Activated gamma-delta T cell treated with anti-CD3 and anti-CD28 coated beads, Interleukin-2, amount 50 U/mL, for 16 hours (primary cell): ENCODE results near the gene CLTC.

Source experiments
- DNase-seq: peaks from one replicate; pipeline ENCODE4 v3.0.0-alpha.2; 2020; ENCODE audit warnings: low read depth

Gene CLTC

GRCh38 chr17:59684967-59685366, 65.3 kb downstream of the CLTC start:
- DNase-seq: no peak

DNA sequence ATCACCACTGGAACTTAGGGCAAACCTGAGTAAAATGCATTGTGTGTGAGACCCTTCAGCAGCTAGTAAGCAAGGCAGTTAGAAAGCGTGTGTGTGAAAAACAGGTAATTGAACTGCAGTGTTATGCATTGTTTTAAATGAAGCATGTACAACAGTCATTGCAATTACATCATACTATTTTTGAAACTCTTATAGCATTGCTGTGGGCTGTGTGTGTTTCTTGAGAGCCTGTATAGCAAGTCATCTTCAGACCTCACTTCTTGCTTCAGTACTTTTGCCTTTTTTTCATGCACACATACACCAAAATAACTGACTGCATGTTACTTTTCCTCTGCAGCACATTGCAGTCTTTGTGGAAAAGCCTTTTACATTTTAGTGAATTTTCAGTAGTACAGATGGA, 68.3 kb downstream of the CLTC start:
- DNase-seq: no peak

DNA sequence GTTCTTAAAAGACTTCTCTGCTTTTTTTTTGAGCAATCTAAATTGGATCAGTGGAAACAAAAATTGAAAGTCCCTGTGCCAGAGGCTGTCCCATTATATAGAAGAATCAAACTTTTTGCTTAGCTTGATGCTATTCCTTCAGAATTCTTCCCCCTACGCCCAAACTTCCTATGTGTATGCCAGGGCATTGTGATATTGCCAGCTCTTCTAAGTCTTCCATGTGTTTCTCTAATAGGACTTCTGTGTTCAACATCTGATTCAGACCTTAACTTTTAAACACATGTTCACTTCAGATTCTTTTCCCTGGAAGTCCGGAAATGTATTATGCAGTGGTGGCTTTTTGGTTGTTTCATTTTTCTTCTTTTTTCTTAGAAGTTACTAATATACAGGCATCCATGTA, 68.8 kb downstream of the CLTC start:
- DNase-seq: no peak

GRCh38 chr17:59693582-59693981, 73.9 kb downstream of the CLTC start:
- no peak for DNase-seq

DNA sequence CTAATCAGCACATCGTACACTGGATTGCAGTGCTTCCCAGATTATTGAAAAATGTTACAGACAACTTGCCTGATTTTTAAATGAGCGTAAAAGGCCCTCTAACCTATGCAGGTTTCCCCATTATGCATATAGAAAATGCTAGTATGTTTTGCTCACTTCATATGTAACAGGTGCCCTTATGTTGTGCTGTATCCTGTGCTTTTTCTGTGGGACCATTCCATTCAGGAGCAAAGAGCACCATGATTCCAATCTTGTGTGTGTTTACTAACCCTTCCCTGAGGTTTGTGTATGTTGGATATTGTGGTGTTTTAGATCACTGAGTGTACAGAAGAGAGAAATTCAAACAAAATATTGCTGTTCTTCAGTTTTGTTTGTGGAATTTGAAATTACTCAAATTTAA, 74.6 kb downstream of the CLTC start:
- no peak for DNase-seq

- DNase-seq: no peak
These were observed 76.4 kb downstream of the CLTC start for GRCh38 chr17:59695945-59696681.

GRCh38 chr17:59696682-59697277, 77.1 kb downstream of the CLTC start:
- DNase-seq: no peak

DNA sequence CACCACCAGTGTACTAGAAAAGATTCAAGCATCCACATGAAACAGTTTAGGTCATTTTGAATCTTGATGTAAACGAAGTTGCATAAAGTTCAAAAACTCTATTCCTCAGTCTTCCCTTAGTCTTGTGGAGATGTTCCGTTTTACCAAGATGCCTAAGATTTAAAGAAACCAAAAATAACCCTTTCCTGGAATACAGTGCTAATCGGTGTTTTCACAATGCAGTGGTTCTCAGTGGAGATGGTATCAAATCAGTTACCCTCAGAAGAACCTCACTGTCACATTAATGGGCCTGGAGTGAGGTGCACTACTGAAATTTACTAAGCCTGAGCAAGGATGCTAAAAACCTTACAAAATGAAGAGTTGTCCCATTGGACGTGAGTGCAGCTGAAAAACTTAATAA, 78.4 kb downstream of the CLTC start:
- no peak for DNase-seq

GRCh38 chr17:59699218-59699617, 79.5 kb downstream of the CLTC start:
- DNase-seq: no peak

DNA sequence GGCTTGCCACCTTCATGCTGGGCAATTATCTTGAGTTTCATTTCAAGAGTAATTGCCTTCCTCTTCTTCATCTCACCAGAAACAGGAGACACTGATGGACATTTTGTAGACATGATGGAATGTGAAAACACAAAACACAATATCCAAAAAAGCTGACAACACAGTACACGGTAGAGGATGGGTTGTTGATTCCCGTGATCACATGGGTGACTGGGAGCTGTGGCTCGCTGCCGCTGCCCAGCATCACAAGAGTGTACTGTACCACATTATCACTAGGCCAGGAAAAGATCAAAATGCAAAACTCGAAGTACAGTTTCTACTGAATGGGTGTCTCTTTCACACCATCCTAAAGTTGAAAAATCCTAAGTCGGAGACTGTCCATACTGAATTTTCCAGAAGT, 80.1 kb downstream of the CLTC start:
- DNase-seq: no peak

DNA sequence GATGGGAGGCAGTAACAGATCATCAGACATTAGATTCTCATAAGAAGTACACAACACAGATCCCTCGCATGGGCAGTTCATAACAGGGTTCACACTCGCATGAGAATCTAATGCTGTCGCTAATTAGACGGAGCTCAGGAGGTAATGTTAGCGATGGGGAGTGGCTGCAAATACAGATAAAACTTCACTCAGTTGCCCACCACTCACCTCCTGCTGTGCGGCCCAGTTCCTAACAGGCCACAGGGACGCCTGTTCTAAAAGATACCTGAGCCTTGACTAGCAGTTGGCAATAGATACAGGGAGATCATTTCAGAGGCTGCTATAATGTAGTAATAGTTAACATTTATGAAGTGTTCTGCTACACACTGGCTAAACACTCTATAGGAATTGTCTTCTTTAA, 82.6 kb downstream of the CLTC start:
- DNase-seq: no peak

DNA sequence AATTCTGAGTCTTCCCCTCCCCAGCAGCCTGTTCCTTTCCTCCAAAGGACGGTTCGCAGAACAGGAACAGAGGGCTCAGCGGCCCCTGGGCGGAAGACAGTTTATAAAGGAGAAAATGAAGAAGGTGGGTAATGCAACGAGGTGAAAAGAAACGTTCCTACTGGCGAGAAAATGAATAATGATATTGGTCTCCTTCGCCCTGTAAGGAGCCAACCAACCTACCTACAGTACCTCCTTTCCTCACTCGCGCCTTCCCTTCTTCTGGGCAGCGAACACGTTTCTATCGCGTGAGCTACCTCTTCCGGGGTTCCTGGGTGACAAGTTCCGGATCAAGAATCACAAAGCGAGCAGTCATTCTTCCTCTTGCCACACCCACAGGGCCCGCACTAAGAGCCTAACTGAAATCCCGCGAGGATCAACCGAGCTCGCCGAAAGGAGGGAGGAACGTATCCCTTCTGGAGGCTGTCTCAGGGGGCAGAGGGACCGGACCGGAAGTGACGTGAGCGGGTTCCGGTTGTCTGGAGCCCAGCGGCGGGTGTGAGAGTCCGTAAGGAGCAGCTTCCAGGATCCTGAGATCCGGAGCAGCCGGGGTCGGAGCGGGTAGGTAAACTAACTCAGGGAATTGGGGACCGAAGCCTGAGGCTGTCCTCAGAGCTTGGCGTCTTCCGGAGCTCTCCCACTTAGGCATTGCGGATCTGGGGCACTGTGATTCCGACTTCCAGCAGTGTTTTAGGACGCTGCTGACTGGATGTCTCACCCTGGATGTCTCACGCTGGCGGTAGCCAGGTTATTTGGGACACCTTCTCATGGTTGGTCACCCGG, 87.7 kb downstream of the CLTC start, which contains the start of the genes PTRH2 and VMP1:
Gene PTRH2, minus strand, starts transcription at position 282 of the 822 bp plus-strand sequence. CDS start 9,452 bp downstream, outside the sequence.
Gene VMP1, plus strand, starts transcription at position 506 of the 822 bp plus-strand sequence. CDS start 23,793 bp downstream, outside the sequence.
- DNase-seq: peak; percentile 82

- no peak for DNase-seq
These were observed 88.3 kb downstream of the CLTC start for GRCh38 chr17:59707971-59708430.

DNA sequence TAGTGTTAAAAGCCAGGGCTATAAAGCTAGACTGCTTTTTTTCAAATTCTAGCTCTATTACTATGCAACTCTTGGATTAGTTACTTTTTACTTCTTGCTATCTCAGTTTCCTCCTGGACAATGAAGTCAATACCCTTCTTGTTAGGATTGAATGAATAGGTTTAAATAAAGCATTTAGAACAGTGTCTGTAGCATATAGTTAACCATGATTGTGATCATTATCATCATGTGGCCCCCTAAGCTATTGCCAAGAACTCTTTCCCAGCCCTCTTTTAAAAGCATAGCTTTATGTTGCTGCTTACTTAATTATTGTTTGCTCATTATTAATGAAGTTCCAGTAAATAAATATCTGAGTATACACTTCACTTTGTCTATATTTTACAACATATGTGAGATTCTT, 92.2 kb downstream of the CLTC start:
- no peak for DNase-seq

GRCh38 chr17:59712862-59713261, 93.2 kb downstream of the CLTC start:
- DNase-seq: no peak

- no peak for DNase-seq
These were observed 94.6 kb downstream of the CLTC start for GRCh38 chr17:59714255-59714654.

DNA sequence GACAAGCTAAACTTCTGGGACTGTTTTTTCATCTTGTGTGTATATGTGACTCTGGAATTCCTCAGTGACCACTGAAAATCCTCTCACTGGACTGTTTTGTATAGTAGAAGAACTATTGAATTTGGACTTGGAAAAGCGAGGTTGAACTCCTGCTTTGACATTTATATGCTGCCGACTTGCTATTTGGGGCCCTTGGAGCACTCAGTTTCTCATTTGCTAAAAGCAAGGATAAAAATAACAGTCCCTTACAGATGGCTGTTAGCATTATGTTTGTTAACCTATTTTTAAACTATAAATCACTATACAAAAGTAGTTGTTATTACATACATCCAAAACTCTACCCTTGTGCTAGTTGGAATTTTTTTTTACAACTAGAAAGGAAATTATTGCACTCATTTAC, 96.7 kb downstream of the CLTC start:
- DNase-seq: no peak

- DNase-seq: no peak
These were observed 99.8 kb downstream of the CLTC start for GRCh38 chr17:59719526-59719925.

GRCh38 chr17:59722623-59723022, 102.9 kb downstream of the CLTC start:
- no peak for DNase-seq

DNA sequence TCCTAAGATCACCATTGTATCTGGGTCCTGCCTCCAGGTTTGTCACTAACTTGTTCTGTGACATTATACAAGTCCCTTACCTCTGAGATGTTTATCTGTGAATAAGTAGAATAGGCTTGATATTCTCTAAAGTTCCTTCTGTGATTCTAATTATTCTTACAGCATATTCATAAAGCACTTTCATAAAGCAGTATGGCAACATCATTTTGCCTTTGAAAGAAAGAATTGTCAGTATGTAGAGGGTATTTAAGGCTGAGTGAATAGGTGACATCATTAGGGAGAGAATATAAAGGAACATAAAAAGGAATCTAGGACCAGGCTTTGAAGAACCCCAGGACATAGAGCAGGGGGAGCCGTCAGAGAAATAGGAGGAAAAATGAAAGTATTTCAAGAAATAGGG, 103.3 kb downstream of the CLTC start:
- no peak for DNase-seq

DNA sequence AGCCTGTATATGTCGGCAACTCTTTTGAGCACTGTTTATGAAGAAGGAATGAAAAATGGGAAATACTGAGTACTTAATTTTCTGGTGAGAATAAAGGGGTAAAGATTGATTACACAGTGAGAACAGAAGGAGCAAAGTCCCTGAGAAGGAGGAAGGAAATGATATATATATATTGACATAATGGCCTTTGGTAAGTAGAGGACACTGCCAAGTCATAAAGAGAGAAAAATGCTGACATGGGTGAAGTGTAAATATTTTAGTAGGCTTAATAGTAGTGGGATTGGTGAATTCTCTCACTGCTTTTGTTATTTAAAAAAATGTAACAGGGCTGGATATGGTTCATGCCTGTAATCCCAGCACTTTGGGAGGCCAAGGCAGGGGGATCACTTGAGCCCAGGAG, 103.9 kb downstream of the CLTC start:
- no peak for DNase-seq

GRCh38 chr17:59725691-59726090, 106.0 kb downstream of the CLTC start:
- DNase-seq: no peak
